Stomach smooth muscle (tissue), 2 donors: ENCODE measurements around the gene CPSF7.
"Not testable (repeated sequence)": the region's sequence is repeated elsewhere in the genome, so short reads cannot be mapped to it uniquely, and the experiment has no call there.

Source experiments
- H3K27ac ChIP-seq: one replicate; pipeline ENCODE4 v1.7.0; 2013; ENCODE audit warnings: mild to moderate bottlenecking, low read length, inconsistent platforms
- H3K27me3 ChIP-seq, 2 donors: one replicate each; pipeline ENCODE4 v1.7.0; 2013; ENCODE audit warnings: low read length in 2 of 2; ENCODE audit not compliant: insufficient read depth in 2 of 2, control insufficient read depth in 1 of 2
- H3K36me3 ChIP-seq, 2 donors: one replicate each; pipeline ENCODE4 v1.7.0; 2013; ENCODE audit warnings: low read length in 2 of 2; ENCODE audit not compliant: control insufficient read depth in 2 of 2, insufficient read depth in 2 of 2
- H3K4me1 ChIP-seq: one replicate; pipeline ENCODE4 v1.7.0; 2013; ENCODE audit warnings: low read length; ENCODE audit not compliant: control insufficient read depth, insufficient read depth
- H3K4me3 ChIP-seq, 2 donors: one replicate each; pipeline ENCODE4 v1.7.0; 2013; ENCODE audit warnings: low read length in 2 of 2
- H3K9ac ChIP-seq, 2 donors: one replicate each; pipeline ENCODE4 v1.7.0; 2013; ENCODE audit warnings: low read length in 2 of 2, mild to moderate bottlenecking in 1 of 2
- H3K9me3 ChIP-seq, 2 donors: one replicate each; pipeline ENCODE4 v1.7.0; 2013; ENCODE audit warnings: low read length in 2 of 2; ENCODE audit not compliant: control insufficient read depth in 2 of 2
- donor health status: healthy.
- donor health status: Pancreatic carcinoma.

Gene CPSF7

GRCh38 chr11:61384271-61385242 lies 45.2 kb downstream of the CPSF7 start:
- Histone ChIP-seq H3K4me1 (no peaks in the 10 kb centered on the region), H3K27ac (no peak overlapping the region), H3K36me3 (no peaks in the 10 kb centered on the region), H3K27me3 (no peaks in the 10 kb centered on the region), H3K9me3 (no peaks in the 10 kb centered on the region), H3K9ac (no peak overlapping the region), H3K4me3 (no peak overlapping the region)

DNA sequence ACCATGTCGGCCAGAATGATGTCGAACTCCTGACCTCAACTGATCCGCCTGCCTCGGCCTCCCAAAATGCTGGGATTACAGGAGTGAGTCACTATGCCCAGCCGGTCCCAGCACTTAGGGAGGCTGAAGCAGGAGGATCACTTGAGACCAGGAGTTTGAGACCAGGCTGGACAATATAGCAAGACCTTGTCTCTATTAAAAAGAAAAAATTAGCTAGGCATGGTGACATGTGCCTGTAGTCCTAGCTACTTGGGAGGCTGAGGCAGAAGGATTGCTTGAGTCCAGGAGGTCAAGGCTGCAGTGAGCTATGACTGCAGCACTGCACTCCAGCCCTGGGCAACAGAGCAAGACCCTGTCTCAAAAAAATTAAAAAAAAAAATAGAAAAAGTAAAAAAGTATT lies 45.9 kb downstream of the CPSF7 start:
- not testable (repeated sequence) for H3K4me3 ChIP-seq, H3K27ac ChIP-seq, H3K9ac ChIP-seq, H3K36me3 ChIP-seq, H3K27me3 ChIP-seq, H3K4me1 ChIP-seq, H3K9me3 ChIP-seq

GRCh38 chr11:61380884-61381283 lies 48.9 kb downstream of the CPSF7 start:
- H3K9ac ChIP-seq = no peak overlapping the region
- no peak overlapping the region for H3K27ac ChIP-seq
- H3K9me3 ChIP-seq = no peaks in the 10 kb centered on the region
- H3K36me3 ChIP-seq = peaks cover 2 to 4% of the 10 kb centered on the region in 2 donors
- H3K4me1 ChIP-seq = no peaks in the 10 kb centered on the region
- no peak overlapping the region for H3K4me3 ChIP-seq
- H3K27me3 ChIP-seq = no peaks in the 10 kb centered on the region

DNA sequence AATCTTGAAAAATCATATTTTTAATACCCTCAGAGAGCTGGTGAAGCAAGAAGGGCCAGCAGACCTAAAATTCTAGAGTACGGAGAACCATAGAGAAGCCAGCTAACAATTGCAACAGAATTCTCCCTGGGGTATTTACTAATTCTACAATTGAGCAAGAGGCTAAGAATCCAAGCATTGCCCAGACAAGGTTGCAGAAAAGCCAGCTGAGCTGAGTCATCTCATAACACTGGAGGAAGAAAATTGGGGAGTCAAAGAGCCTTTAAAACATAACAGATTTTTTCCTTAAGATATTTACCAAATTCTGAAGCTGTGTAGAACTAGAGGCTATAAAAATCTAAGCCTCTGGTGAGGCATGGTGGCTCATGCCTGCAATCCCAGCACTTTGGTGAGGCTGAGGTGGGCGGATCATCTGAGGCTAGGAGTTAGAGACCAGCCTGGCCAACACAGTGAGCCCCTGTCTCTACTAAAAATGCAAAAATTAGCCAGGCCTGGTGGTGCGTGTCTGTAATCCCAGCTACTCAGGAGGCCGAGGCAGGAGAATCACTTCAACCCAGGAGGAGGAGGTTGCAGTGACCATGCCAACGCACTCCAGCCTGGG lies 51.0 kb downstream of the CPSF7 start:
- H3K9me3 ChIP-seq = no peaks in the 10 kb centered on the region
- peaks cover 2 to 4% of the 10 kb centered on the region in 2 donors for H3K36me3 ChIP-seq
- no peak overlapping the region for H3K4me3 ChIP-seq
- H3K27ac ChIP-seq = no peak overlapping the region
- no peaks in the 10 kb centered on the region for H3K27me3 ChIP-seq
- no peak overlapping the region for H3K9ac ChIP-seq
- no peaks in the 10 kb centered on the region for H3K4me1 ChIP-seq

DNA sequence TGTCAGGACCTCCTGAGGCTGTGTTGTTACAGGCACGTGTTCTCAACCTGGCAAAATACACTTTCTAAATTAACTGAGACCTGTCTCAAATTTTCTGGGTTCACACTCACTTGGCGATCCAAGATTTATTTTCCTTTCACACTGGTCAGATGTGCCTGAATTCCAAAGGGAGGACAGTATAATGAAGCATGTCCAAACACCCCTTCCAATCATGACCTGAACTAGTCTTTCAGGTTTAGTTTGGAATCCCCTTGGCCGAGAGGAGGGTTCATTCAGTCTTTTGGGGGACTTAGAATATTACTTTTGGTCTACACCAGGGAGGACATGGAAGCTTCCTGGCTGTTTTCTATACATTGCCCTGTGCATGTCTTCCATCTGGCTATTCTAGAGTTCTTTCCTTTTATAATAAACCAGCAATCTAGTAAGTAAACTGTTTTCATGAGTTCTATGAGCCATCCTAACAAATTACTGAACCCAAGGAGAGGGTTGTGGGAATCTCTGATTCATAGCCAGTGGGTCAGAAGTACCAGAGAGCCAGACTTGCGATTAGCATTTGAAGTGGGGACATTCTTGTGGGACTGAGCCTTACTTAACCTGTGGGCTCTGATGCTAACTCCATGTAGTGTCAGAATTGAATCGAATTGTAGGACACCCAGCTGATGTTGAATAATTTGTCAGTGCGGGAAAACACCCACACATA lies 52.2 kb downstream of the CPSF7 start:
- no peaks in the 10 kb centered on the region for H3K9me3 ChIP-seq
- H3K4me1 ChIP-seq = no peaks in the 10 kb centered on the region
- H3K27ac ChIP-seq = no peak overlapping the region
- H3K4me3 ChIP-seq = no peak overlapping the region
- no peak overlapping the region for H3K9ac ChIP-seq
- H3K36me3 ChIP-seq = peaks cover 2 to 4% of the 10 kb centered on the region in 2 donors
- H3K27me3 ChIP-seq = no peaks in the 10 kb centered on the region

- Histone ChIP-seq H3K27ac (no peak overlapping the region), H3K36me3 (peaks cover 2 to 4% of the 10 kb centered on the region in 2 donors)
Observed at GRCh38 chr11:61375761-61376108, 54.0 kb downstream of the CPSF7 start.

GRCh38 chr11:61372659-61373420 lies 56.9 kb downstream of the CPSF7 start:
- H3K9me3 ChIP-seq = no peaks in the 10 kb centered on the region
- no peak overlapping the region for H3K4me3 ChIP-seq
- H3K4me1 ChIP-seq = peaks cover 4% of the 10 kb centered on the region
- H3K27ac ChIP-seq = no peak overlapping the region
- no peaks in the 10 kb centered on the region for H3K27me3 ChIP-seq
- no peak overlapping the region for H3K9ac ChIP-seq
- H3K36me3 ChIP-seq = peaks cover 16 to 21% of the 10 kb centered on the region in 2 donors

More at GRCh38 chr11:61375761-61376108, 54.0 kb downstream of the CPSF7 start:
- Histone ChIP-seq H3K4me1 (no peaks in the 10 kb centered on the region), H3K9ac (no peak overlapping the region), H3K4me3 (no peak overlapping the region), H3K27me3 (no peaks in the 10 kb centered on the region), H3K9me3 (no peaks in the 10 kb centered on the region)

GRCh38 chr11:61370349-61371005 lies 59.3 kb downstream of the CPSF7 start:
- no peak overlapping the region for H3K27ac ChIP-seq

GRCh38 chr11:61369372-61370348 lies 60.1 kb downstream of the CPSF7 start:
- Histone ChIP-seq H3K27ac (no peak overlapping the region), H3K4me1 (peaks cover 4% of the 10 kb centered on the region), H3K4me3 (no peak overlapping the region), H3K27me3 (no peaks in the 10 kb centered on the region), H3K9me3 (no peaks in the 10 kb centered on the region), H3K9ac (no peak overlapping the region), H3K36me3 (peaks cover 31 to 44% of the 10 kb centered on the region in 2 donors)

More at GRCh38 chr11:61370349-61371005, 59.3 kb downstream of the CPSF7 start:
- Histone ChIP-seq H3K4me3 (no peak overlapping the region), H3K9me3 (no peaks in the 10 kb centered on the region), H3K9ac (no peak overlapping the region), H3K27me3 (no peaks in the 10 kb centered on the region), H3K36me3 (peaks cover 31 to 41% of the 10 kb centered on the region in 2 donors), H3K4me1 (peaks cover 4% of the 10 kb centered on the region)
